Stimulated activated CD8-positive, alpha-beta memory T cell treated with anti-CD3 and anti-CD28 coated beads, Interleukin-4, amount 100 ng/mL, for 4 hours (primary cell): ENCODE data around the gene RPS18.
A peak's percentile ranks its signal among the peaks of the same experiment; 100 is the strongest.
"Not testable (repeated sequence)": the region's sequence is repeated elsewhere in the genome, so short reads cannot be mapped to it uniquely, and the experiment has no call there.

Source experiments
- DNase-seq, 2 donors: peaks; one replicate each; pipeline ENCODE4 v3.0.0-alpha.2; 2020; ENCODE audit warnings: low read depth in 2 of 2, low spot score in 1 of 2

The RPS18 gene

DNA sequence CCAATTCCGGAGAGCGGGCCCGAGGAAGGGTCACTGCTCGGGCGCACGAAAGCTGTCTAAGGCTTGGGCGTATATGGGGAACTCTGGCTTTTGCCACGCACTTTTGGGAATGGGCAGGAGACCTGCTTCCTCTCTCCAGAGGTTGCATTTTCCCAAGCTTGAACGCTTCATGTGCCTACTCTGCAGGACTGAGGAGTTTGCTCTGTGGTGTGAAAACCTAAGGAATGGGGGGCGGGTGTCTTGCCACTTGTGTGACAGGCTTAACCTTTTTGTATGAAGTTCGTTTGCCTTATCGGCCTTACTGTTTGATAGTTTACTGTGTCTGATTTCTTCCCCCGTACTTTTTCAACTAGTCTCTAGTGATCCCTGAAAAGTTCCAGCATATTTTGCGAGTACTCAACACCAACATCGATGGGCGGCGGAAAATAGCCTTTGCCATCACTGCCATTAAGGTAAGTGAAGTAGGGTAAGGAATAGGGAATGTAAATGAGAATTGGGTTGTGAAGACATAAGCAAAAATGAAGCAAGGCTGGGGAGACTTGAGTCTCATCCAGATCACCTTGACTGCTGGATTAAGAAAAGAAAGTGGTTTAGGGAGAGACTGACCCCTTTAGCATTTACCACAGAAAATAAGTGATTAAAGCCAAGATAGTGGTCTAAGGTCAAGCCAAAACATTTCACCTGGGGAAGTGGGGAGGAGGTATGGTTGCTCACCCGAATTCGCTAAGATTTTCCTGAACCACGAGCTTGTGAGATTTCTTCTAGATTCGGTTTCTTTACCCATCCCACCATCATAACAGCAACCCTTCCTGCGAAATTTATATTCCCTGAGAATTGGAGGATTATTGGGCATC lies 627 bp downstream of the RPS18 start:
- no peak for DNase-seq

DNA sequence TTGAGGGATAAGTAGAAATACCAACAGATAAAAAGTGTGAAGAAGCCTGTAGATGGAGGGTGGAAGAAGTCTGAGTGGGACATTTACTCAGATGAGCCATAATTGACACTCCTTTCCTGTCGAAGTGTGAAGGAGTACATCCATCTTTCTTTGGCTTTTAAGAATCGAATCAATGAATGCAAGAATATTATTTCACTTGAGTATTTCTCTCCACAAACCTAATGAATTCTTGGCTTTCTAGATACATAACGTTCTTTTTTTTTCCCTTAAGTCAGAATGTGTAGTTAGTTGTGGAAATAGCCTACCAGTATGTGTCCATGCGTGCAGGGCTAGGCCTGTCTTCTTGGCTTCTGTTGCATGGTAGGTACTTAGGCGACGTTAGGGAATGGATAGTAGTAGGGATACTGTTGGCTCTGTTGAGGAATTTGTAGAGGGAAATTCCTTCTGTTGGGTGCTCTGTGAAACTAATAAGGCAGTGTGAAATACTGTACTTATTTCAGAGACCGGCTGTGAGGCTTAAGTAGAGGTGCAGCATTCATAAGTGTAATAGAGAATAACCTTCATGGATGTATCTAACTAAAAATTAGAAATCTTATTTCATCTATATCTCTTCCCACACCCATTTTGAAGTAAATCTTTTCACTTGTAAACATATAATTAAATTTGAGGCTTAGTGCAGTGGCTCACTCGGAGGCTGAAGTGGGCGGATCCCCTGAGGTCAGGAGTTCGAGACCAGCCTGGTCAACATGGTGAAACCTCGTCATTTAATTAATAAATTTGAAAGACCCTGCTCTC lies 1.5 kb downstream of the RPS18 start:
- no peak for DNase-seq

DNA sequence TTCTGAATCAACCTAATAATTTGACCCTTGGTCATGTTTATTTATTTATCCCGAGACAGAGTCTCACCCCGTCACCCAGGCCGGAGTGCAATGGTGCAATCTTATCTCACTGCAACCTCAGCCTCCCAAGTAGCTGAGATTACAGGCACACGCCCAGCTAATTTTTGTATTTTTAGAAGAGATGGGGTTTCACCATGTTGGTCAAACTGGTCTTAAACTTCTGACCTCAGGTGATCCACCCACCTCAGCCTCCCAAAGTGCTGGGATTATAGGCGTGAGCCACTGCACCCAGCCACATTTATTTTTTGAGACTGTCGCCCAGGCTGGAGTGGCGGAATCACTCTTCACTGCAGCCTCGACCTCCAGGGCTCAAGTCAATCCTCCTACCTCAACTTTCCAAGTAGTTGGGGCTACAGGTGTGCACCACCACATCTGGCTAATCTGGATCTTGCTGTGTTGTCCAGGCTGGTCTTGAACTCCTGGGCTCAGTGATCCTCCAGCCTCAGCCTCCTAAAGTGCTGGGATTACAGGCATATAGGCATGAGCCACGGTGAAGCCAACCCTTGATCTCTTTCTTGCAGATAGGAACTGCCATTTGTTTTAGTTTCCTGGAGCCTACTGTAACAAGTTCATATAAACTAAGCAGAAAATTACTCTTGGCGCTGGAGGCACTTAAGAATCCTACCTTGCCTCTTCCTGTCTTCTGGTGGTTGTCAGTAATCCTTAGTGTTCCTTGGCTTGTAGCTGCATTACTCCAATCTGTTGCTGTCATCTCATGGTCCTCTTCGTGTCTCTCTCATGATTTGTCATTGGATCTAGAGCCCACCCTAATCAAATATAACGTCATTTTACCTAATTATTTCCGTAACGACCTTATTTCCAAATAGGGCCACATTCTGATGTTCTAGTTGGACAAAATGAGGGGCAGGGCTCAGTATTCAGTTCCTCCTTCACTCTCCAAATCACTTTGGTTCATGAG lies 2.3 kb downstream of the RPS18 start:
- no peak for DNase-seq

DNA sequence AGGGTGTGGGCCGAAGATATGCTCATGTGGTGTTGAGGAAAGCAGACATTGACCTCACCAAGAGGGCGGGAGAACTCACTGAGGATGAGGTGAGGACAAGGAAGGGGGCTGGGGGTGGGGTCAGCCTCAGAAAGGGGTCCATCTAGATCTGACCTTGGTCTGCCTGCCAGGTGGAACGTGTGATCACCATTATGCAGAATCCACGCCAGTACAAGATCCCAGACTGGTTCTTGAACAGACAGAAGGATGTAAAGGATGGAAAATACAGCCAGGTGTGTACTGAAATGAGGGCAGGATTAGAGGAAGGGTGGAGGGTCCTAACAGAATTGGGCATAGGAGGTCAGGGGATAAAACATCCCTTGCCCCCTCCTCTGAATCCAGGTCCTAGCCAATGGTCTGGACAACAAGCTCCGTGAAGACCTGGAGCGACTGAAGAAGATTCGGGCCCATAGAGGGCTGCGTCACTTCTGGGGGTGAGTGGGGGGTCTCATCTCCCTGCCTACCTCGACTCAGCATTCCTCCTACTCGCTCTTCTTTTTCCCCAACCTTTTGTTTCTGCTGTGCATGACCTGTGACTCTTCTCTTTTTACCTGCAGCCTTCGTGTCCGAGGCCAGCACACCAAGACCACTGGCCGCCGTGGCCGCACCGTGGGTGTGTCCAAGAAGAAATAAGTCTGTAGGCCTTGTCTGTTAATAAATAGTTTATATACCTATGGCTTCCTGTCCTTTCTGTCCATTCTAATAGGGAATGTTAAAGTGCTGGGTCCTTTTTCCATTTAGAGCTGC lies 4.1 kb downstream of the RPS18 start:
- not testable (repeated sequence) for DNase-seq

DNA sequence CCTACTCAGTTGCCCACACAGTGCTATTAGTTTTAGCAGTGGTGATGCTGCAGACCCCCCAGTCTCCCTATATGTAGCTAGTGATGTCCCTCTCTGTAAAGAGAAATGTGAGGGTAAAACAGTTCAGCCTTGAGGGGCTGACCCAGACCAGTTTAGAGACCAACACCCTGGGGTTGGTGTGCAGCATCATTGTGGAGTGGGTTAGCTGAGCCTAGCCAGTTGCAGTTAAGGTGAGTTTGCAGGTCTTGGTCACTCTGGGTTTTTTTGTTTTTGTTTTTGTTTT lies 4.6 kb downstream of the RPS18 start:
- DNase-seq = no peak

DNA sequence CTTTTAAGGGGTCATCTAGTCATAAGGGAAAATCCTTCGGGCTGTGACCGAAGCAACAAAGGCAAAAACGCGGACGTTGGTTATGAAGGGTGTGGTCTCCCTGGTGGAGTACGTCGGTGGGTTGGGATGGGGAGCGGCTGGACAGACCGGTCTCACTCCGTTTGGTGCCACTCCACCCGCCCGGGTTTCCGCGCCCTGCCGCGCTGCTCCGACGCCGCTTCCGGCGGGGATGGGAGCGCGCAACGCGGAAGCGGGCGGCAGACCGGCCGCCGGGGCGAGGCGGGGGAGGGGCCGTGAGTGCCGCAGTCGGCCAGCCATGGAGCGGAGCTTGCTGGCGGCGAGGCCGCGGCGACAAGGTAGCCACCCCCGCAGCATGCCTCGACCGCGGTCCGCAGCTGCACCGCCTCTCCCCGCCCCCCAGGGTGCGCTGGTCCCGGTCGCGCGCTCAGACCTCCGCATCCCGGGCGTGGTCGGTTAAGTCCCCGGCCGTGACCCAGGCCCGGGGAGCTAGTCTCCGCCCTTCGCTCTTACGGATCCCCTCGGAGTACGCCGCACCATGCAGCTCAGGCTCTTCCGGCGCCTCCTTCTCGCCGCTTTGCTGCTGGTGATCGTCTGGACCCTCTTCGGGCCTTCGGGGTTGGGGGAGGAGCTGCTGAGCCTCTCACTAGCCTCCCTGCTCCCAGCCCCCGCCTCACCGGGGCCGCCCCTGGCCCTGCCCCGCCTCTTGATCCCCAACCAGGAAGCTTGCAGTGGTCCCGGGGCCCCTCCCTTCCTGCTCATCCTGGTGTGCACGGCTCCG lies 5.2 kb downstream of the RPS18 start, which contains the start of gene B3GALT4:
Gene B3GALT4, plus strand, starts transcription at position 260 of the 799 bp plus-strand sequence. Its CDS starts 297 bp downstream, at position 557.
- DNase-seq = peak in 1 of 2 donors; percentile 47

DNA sequence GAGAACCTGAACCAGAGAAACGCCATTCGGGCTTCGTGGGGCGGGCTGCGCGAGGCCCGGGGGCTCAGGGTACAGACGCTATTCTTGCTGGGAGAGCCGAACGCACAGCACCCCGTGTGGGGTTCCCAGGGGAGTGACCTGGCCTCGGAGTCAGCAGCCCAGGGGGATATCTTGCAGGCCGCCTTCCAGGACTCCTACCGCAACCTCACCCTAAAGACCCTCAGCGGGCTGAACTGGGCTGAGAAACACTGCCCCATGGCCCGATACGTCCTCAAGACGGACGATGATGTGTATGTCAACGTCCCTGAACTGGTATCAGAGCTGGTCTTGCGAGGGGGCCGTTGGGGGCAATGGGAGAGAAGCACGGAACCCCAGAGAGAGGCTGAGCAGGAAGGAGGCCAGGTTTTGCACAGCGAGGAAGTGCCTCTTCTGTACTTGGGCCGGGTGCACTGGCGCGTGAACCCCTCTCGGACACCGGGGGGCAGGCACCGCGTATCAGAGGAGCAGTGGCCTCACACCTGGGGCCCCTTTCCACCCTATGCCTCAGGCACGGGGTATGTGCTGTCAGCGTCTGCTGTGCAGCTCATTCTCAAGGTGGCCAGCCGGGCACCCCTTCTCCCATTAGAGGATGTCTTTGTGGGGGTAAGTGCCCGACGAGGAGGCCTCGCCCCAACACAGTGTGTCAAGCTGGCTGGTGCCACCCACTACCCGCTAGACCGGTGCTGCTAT lies 6.0 kb downstream of the RPS18 start:
- DNase-seq = no peak

DNA sequence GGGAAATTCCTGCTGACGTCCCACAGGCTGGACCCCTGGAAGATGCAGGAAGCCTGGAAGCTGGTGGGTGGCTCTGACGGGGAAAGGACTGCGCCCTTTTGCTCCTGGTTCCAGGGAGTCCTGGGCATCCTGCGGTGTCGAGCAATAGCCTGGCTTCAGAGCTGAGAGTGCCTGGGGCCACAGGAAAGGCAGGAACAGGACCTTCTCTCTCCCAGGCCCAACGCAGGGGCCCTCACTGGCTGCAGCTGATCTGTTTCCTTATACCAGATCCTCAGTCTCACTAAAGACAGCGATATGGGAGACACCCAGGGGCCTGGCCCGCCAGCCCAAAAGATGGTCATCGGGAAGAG lies 6.5 kb downstream of the RPS18 start:
- DNase-seq = no peak

DNA sequence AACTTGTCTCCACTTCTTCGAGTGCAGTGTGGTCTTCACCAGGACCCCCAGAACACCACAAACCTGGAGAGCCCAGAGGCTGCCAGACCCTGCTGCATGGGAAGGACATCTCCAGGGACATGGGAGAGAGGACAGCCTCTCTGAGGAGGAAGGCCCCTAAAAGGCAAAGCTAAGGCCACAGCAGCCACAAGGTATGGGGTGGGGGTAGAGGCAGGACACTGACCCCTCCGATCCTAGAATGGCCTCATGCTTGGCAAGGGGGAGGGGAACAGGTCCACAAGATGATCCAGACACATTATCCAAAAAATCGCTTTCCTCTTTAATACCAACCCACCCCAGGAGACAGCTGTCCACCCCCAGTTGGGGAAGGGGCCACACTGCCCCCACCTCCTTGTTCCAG lies 6.9 kb downstream of the RPS18 start:
- DNase-seq = no peak

DNA sequence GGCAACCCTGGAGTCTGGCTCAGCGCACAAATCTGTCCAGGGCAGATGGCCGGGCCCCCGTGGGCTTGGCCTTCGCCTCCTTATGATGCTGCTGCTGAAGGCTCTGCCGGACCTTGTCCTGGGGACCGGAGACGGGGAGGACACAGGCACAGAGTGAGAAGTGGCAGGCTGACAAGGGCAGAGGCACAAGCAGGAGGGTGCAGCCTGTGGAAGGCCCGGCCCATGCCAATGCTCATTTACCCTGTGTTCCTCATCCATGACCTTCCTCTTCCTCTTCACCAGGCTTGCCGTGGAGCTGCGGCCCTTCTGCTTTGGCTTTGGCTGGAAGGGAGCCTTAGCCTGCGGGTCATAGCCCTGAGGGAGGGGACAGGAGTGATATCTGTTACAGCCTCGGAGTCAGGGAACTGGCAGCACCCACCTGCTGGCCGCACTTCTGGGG lies 7.4 kb downstream of the RPS18 start:
- DNase-seq = no peak

DNA sequence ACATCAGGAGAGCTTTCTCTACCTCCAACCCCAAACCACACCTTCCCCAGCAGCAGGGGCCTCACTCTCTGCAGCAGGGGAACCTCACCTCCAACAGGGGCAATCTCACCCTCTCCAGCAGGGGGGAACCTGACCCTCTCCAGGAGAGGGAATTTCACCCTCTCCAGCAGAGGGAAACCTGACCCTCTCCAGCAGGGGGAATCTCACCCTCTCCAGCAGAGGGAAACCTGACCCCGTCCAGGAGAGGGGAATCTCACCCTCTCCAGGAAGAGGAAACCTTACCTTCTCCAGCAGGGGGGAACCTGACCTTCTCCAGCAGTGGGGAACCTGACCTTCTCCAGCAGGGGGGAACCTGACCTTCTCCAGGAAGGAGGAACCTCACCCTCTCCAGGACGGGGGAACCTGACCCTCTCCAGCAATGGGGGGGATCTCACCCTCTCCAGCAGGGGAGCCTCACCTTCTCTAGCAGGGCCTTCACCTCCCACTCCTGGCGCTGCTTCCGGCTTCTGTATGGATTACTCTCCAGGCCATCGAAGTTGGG lies 8.2 kb downstream of the RPS18 start:
- DNase-seq = no peak

DNA sequence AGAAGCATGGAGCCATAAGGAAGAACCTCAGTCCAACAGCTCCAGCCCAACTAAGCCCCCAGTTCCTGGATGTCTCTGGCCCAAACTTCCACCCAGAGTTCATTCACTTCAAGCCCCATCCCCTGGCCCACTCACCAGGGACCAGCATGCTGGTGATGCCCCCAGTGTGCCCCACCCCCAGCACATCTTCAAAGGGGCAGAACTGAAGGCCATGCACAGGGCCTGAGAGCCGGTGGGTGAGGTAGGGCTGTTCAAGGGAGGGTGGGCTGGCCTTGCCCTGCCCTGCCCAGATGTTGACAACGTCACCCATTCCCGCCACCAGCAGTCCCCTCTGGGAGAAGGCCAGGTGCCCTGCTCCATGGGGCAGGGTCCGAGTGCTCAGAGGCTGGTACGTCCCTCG lies 8.7 kb downstream of the RPS18 start:
- DNase-seq = no peak

DNA sequence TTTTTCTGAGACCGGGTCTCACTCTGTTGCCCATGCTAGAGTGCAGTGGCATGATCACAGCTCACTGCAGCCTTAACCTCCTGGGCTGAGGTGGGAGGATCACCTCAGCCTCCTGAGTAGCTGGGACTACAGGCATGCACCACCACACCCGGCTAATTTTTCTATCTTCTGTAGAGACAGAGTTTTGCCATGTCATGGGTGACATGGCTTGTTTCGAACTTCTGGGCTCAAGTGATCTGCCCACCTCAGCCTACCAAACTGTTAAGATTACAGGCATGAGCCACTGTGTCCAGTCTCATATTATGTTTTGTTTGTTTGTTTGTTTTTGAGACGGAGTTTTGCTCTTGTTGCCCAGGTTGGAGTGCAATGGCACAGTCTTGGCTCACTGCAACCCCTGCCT lies 13.3 kb downstream of the RPS18 start:
- not testable (repeated sequence) for DNase-seq

DNA sequence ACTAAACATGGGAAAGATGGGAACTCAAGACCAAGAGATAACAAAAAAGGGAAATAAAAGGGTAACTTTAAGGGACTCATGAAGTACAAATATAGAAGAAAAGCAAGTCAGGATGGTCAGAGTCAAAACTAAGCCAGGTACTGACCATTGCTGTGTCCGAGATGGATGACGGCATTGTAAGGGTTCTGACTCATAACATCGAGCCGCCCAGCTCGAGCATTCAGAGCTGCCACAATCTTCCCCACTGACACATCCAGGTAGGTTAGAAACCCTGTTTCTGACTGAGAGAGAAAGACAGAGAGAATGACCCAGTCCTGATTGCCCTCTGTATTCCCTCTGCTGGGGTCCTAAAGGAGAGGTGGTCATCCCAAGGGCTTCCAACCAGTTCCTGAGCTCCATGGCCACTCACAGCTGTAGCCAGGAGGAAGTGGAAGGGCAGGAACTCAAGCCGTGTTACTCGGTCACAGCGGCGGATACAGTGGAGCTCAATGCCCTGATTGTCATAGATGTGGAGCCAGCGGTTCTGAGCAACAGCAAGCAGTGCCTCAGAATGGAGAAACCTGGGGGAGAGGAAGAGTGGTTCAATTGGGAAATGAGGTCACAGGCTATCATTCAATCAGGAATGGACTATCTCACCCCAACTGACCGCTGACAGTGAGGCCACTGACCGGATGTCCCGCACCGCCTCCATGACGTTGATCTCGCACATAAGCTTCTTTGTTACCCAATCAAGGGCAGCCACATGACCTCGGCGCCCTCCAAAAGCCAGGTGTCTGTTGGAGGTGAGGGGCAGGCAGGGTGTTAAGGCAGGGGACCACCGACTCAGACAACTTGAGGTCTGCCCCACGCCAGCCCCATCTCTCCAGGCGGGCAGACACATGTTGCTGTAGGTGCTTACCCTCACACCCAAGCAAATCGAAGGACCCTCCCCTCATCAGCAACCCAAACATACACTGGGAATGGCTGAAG lies 15.4 kb downstream of the RPS18 start:
- DNase-seq = no peak

DNA sequence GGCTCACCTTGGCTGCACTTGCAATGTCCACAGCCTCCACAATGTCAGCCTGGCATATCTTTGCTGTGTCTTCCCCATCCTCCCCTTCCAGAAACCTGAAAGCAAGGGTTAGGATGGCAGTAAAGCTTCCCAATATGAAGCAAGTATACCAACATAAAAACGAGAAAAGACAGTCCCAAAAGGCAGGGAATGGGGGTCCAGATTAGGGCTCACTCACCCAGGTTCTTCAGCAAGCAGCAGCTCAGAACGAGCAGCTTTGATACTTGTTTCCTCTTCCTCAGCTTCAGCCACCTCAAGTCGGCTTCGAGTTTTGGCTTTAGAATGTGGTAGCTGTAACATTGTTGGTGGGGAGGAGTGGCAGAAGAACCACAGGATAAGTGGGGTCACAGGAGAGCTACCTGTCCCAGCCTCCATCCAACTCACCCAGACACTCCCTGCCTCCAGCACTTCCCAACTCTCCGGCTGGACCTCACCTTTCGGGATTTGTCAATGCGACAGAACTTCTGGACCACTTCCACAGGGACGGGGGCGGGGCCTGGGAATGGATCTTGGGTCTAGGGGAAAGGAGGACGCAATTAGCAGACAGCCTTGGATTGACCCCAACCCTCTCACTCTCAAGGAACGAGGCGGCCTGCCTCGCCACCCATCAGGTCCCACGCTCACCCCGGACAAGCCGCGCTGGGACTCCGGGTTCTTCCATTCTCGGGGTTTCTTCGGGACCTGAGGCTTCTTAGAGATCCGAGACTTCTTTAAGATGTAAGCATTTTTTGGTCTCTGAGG lies 16.5 kb downstream of the RPS18 start:
- DNase-seq = no peak

DNA sequence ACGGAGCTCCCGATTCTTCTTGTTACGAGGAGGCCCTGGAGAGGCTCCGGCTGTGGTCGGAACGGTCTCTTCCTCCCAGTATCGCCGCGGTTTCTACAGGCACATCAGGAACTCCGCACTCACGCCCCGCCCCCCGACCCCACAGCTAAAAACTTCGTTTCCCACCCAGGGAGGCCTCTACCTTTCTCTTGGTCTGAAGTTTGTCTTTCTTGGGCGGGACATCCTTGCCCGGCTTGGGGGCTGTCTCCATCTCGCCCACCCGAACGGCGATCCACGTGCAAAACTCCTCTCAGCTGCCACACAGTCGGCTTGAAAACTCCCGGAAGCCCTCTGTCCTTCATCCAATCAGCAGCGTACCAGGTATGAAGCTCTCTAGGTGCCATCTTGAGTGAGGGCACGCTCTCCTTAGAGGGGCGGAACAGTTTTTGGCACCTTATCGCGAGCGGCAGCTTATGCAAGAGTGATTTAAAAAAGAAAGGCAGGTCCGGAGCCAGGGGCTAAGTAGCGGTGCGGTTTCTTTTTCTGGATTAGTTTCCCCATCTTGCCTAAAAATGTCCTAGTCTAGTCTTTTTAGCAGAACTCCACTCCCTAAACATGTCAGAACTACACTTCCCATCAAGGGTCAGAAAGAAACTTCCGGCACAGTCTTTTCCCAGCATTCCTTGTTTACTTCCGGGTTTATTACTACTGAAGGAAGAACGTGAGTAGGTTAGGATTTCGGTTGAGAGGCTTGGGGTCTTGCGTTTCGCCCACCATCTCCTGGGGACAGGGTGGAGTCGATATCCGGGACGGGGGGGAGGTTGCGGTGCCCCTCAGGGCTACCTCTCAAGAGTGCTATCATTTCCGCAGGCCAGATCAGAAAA lies 17.3 kb downstream of the RPS18 start, which contains the start of the genes PFDN6 and WDR46:
Gene PFDN6, plus strand, starts transcription at position 681 of the 863 bp plus-strand sequence. CDS start 256 bp downstream, outside the sequence.
Gene WDR46, minus strand, starts transcription at position 319 of the 863 bp plus-strand sequence. Its CDS starts 69 bp downstream, at position 250.
- DNase-seq = peak; percentile 62 to 65
